GM18511 (cell line): ENCODE data around the gene UAP1L1.

ENCODE experiments used
- ATAC-seq: cut with Tn5 transposase; IDR thresholded peaks from one replicate; pipeline ENCODE4 v1.9.1; 2021; ENCODE audit warnings: mild to moderate bottlenecking, moderate library complexity; ENCODE audit not compliant: unreplicated experiment

UAP1L1 gene

DNA sequence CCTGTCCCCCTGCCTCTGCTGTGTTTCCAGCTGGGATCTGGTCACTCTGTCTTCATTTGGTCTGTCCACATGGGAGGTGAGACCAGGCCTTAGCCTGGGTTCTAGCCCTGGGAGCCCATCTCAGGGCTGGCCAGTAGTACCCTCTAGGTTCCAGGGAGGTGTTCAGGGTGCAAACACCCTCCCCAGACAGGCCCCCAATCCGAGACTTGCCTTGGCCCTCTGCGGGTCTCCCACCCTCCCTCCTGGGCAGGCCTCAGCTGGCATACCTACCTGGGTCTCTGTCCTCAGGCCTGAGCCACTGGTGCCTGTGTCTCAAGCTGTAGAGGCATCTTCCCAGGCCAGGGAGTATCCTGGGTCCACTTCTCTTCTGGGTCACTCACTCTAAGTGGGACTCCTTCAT, 6.0 kb upstream of the UAP1L1 start:
- ATAC-seq: no peak

- ATAC-seq: no peak
These were observed 3.3 kb upstream of the UAP1L1 start for GRCh38 chr9:137073992-137074399.

DNA sequence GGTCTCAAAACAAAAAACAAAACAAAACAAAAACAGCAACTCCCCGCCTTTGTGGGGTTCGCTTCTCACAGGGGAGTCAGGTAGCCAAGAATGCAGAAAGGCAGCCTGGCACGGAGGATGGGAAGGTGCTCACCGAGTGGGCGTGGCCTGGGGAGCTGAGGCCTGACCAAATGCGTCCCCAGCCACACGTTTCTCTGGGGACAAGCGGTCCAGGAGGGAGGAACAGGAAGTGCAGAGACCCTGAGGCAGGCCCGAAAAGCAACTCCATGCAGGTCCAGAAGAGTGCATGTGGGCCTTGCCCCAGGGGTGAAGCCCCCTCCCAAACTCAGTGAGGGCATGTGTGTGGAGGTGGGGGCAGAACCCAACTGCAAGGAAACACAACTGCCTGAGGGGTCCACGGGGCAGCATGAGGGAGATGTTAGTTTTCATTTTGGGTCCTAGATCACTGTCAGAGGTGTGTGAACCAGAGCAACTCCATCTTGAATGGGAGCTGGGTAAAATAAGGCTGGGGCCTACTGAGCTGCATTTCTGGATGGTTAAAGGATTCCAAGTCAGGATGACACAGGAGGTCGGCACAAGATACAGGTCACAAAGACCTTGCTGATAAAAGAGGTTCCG, 2.6 kb upstream of the UAP1L1 start:
- ATAC-seq: no peak

GRCh38 chr9:137075275-137075775, 2.0 kb upstream of the UAP1L1 start:
- ATAC-seq: no peak

GRCh38 chr9:137076636-137077009, 694 bp upstream of the UAP1L1 start:
- no peak for ATAC-seq

DNA sequence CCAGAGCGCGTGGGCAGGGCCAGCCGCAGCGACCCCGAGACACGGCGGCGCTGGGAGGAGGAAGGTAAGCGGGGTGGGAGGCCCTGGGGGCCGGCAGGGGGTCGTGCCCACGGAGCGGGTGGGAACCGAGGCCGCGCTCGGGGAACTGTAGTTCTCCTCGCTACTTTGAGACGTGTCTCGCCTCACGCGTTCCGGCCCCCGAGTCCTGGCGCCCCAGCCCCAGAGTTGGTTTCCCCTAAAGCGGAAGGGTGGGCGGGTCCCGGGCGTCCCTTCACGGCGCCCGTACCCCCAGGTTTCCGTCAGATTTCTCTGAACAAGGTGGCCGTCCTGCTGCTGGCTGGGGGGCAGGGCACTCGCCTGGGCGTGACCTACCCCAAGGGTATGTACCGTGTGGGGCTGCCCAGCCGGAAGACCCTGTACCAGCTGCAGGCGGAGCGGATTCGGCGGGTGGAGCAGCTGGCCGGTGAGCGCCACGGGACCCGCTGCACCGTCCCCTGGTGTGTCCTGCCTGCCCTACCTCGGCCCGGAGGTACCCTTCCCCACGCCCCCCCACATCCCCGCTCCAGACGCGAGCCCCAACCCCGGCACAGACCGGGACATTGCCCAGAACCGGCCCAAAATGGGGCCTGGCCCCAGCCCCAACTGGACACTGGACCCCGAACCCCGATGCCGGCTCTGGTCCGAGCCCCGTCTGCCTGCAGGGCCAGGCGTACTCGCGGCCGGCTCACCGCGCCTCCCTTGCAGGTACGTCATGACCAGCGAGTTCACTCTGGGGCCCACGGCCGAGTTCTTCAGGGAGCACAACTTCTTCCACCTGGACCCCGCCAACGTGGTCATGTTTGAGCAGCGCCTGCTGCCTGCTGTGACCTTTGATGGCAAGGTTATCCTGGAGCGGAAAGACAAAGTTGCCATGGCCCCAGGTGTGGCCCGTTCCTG, 709 bp downstream of the UAP1L1 start:
- ATAC-seq: no peak

- ATAC-seq: no peak
These were observed 1.5 kb downstream of the UAP1L1 start for GRCh38 chr9:137078701-137079400.

DNA sequence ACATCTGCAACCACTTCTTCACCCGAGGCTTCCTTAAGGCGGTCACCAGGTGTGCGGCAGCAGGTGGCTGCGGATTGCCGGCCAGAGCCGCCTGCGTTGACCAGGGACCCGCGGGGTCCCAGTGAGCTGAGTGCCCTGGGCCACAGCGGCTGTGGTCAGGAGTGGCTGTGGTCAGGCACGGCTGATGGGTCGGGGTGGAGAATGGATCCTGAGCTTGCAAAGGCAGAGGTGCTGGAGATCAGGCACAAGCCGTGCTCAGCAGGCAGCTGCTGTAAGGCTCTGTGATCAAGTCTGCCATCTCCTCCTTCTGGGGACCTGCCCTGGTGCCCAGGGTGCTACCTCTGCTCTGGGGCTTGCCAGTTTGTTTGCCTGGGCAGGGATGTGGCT, 2.1 kb downstream of the UAP1L1 start:
- no peak for ATAC-seq

- ATAC-seq: no peak
These were observed 3.2 kb downstream of the UAP1L1 start for GRCh38 chr9:137080260-137081122.

- ATAC-seq: no peak
These were observed 5.1 kb downstream of the UAP1L1 start for GRCh38 chr9:137082222-137082924.

DNA sequence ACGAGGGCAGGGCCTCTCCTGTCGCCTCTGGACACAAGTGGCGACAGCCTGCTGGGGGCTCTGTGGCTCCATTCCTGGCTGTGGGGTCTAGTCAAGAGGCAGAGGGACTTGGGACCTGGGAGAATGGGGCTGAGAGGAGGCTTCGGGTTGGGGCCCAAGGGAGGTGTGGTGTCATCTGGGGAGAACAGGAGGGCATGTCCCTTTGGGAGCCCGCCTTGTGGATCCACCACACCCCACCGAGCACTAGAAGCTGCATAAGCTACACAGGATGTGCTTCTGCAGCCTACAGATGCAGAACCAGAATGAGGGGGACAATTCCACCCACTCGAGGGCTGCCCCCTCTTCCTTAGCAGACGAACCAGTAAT, 5.6 kb downstream of the UAP1L1 start:
- no peak for ATAC-seq

GRCh38 chr9:137083394-137084004, 6.2 kb downstream of the UAP1L1 start:
- no peak for ATAC-seq

GRCh38 chr9:137084526-137084925, 7.2 kb downstream of the UAP1L1 start:
- ATAC-seq: no peak

- no peak for ATAC-seq
These were observed 8.7 kb downstream of the UAP1L1 start for GRCh38 chr9:137085920-137086530.

GRCh38 chr9:137086531-137087408, 9.5 kb downstream of the UAP1L1 start, which contains the start of gene MAN1B1:
Gene MAN1B1, plus strand, starts transcription at chr9:137086985. Its CDS starts 15 bp downstream, at chr9:137087000.
- peak; percentile 84 for ATAC-seq

DNA sequence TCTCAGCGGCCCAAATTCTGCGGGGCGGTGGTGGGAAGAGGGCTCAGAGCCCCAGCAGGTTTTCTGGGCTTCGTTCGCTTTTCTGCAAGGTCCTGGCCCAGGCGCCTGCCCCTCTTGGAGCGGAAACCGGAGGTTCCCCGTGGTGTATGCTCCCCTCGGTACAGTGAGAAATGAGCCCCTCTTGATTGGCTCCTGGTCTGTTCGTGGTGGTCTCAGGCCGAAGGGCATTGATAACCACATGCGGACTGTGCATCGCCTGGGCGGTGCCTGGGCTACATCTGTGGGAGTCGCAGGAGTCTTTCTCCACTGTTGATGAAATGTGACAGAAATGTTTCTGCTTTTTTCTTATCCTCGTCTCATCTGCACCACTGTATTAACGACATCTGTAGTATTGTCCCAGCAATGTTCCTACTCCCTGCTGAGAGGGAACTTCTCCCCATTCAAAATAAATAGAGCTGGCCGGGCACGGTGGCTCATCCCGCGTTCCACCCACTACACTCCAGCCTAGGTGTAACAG, 10.2 kb downstream of the UAP1L1 start:
- ATAC-seq: no peak

DNA sequence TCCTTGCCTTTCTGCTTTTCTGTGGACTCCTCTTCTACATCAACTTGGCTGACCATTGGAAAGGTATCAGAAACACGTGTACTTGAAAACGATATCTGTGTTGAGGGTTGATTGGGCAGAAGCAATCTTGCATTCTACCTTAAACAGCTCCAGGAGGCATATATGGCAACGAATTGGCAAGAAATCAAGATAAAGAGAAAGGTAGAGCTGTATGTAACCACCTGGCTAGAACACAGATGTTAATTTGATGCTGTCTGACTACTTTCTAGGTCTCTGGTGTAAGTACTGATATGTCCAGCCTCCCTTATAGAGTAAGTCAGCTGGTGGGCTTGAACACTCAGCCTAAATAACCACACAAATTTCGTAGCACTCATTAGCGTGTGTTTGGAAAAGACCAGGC, 10.8 kb downstream of the UAP1L1 start:
- ATAC-seq: no peak
